Activated CD8-positive, alpha-beta T cell treated with anti-CD3 and anti-CD28 coated beads for 36 hours (primary cell): ENCODE data around the gene VPS39. TPM values are rescaled to one million over a fixed set of nuclear protein-coding genes. Genes with fewer than 3 reads are reported as not detected.
"Not testable (repeated sequence)": the region's sequence is repeated elsewhere in the genome, so short reads cannot be mapped to it uniquely, and the experiment has no call there.

Source experiments
- ATAC-seq: fragments of 200-7000 bp; cut with Tn5 transposase; one replicate; pipeline ENCODE4 v1.10.0; 2021; ENCODE audit warnings: mild to moderate bottlenecking, moderate library complexity
- CTCF ChIA-PET: fragments of 350-600 bp; sonication (Branson Sonifier 250); formaldehyde crosslinking; loops from one replicate; lab custom pipeline; 2021; ENCODE audit warnings: antibody characterized with exemption; lab: Charles Lee
- POLR2A ChIA-PET: fragments of 350-600 bp; sonication (Branson Sonifier 250); formaldehyde crosslinking; loops from one replicate; lab custom pipeline; 2021; ENCODE audit warnings: antibody characterized with exemption; lab: Charles Lee
- DNase-seq: peaks from one replicate; pipeline ENCODE4 v3.0.0-alpha.2; 2020
- H3K27ac Mint-ChIP-seq: one replicate; pipeline ENCODE4 v1.8.0; 2021; ENCODE audit warnings: mild to moderate bottlenecking, mixed read lengths
- H3K27me3 Mint-ChIP-seq: one replicate; pipeline ENCODE4 v1.8.0; 2021; ENCODE audit warnings: mixed read lengths
- H3K36me3 Mint-ChIP-seq: one replicate; pipeline ENCODE4 v1.8.0; 2021; ENCODE audit warnings: low read depth, mixed read lengths
- H3K4me1 Mint-ChIP-seq: one replicate; pipeline ENCODE4 v1.8.0; 2021; ENCODE audit warnings: low read depth, mixed read lengths
- H3K4me3 Mint-ChIP-seq: one replicate; pipeline ENCODE4 v1.8.0; 2021; ENCODE audit warnings: mild to moderate bottlenecking, moderate library complexity, mixed read lengths
- H3K9me3 Mint-ChIP-seq: one replicate; pipeline ENCODE4 v1.8.0; 2021; ENCODE audit warnings: mixed read lengths
- CTCF ChIP-seq: fragments of 200-600 bp; IDR thresholded peaks from one replicate; pipeline ENCODE4 v1.8.0; 2022; ENCODE audit warnings: antibody characterized with exemption, mild to moderate bottlenecking
- intact Hi-C: fragments of 100-400 bp; cut with micrococcal nuclease; formaldehyde crosslinking; loops from one replicate; pipeline ENCODE4 v1.10.0; 2022
- total RNA-seq, 2 experiments: library from RNA; stranded (reverse); gene quantifications; one replicate each; pipeline ENCODE4 v1.2.3, GENCODE V29; 2021

The VPS39 gene
- total RNA-seq, 2 experiments from 2014 or later: 47.3 to 49.8 TPM

- DNase-seq: no peak
- TF ChIP-seq CTCF: no peak
- intact Hi-C loops: no loop called here
- ChIA-PET POLR2A (no interaction called here), CTCF (no interaction called here)
- H3K27me3 Mint-ChIP-seq: no peaks in the 10 kb centered on the region
- no peak overlapping the region for H3K4me3 Mint-ChIP-seq
- H3K4me1 Mint-ChIP-seq: no peaks in the 10 kb centered on the region
- no peak for ATAC-seq
- H3K9me3 Mint-ChIP-seq: no peaks in the 10 kb centered on the region
- peaks cover 22% of the 10 kb centered on the region for H3K36me3 Mint-ChIP-seq
- H3K27ac Mint-ChIP-seq: no peak overlapping the region
These were observed 25.0 kb upstream of the VPS39 start for GRCh38 chr15:42233107-42233506.

- Mint-ChIP-seq H3K4me3 (no peak overlapping the region), H3K27ac (no peak overlapping the region), H3K4me1 (no peaks in the 10 kb centered on the region), H3K36me3 (peaks cover 22% of the 10 kb centered on the region), H3K9me3 (no peaks in the 10 kb centered on the region), H3K27me3 (no peaks in the 10 kb centered on the region)
- ATAC-seq (no peak), DNase-seq (no peak)
- ChIA-PET CTCF (no interaction called here), POLR2A (no interaction called here)
- no peak for TF ChIP-seq CTCF
- intact Hi-C loops: no loop called here
These were observed 24.5 kb upstream of the VPS39 start for GRCh38 chr15:42232606-42233005.

- ATAC-seq (no peak), DNase-seq (no peak)
- POLR2A ChIA-PET: no interaction called here
- CTCF ChIA-PET: interaction anchor here (1.3 kb wide), 1 partner anchor 147 kb away, joined by 3 read pairs; no protein-coding TSS in a partner anchor
- no peak for TF ChIP-seq CTCF
- H3K4me3 Mint-ChIP-seq: no peak overlapping the region
- no peaks in the 10 kb centered on the region for H3K4me1 Mint-ChIP-seq
- no peak overlapping the region for H3K27ac Mint-ChIP-seq
- H3K36me3 Mint-ChIP-seq: peaks cover 20% of the 10 kb centered on the region
- intact Hi-C loops: no loop called here
- H3K27me3 Mint-ChIP-seq: no peaks in the 10 kb centered on the region
- H3K9me3 Mint-ChIP-seq: no peaks in the 10 kb centered on the region
These were observed 23.0 kb upstream of the VPS39 start for GRCh38 chr15:42231088-42231487.

GRCh38 chr15:42228981-42229380 lies 20.9 kb upstream of the VPS39 start:
- ChIA-PET CTCF (interaction anchor here (1.8 kb wide), 1 partner anchor 12 kb away, joined by 3 read pairs; no protein-coding TSS in a partner anchor), POLR2A (interaction anchor here (0.6 to 0.7 kb wide), 2 partner anchors 44 to 277 kb away, joined by 3 to 4 read pairs; no protein-coding TSS in a partner anchor)
- ATAC-seq, DNase-seq, H3K27me3 Mint-ChIP-seq, H3K4me1 Mint-ChIP-seq, intact Hi-C loops, H3K9me3 Mint-ChIP-seq, H3K27ac Mint-ChIP-seq, H3K4me3 Mint-ChIP-seq: not testable (repeated sequence)
- H3K36me3 Mint-ChIP-seq: peaks cover 18% of the 10 kb centered on the region

GRCh38 chr15:42228036-42228435 lies 19.9 kb upstream of the VPS39 start:
- DNase-seq: no peak
- CTCF ChIA-PET: interaction anchor here (1.0 to 1.8 kb wide), 2 partner anchors 13 to 49 kb away, joined by 3 read pairs; no protein-coding TSS in a partner anchor

More at GRCh38 chr15:42228036-42228435, 19.9 kb upstream of the VPS39 start:
- no peak for ATAC-seq
- no peak overlapping the region for H3K27ac Mint-ChIP-seq
- no peak overlapping the region for H3K4me3 Mint-ChIP-seq
- TF ChIP-seq CTCF: no peak
- no peaks in the 10 kb centered on the region for H3K4me1 Mint-ChIP-seq
- no peaks in the 10 kb centered on the region for H3K9me3 Mint-ChIP-seq
- POLR2A ChIA-PET: interaction anchor here (0.7 kb wide), 1 partner anchor 43 kb away, joined by 4 read pairs; no protein-coding TSS in a partner anchor
- peaks cover 18% of the 10 kb centered on the region for H3K36me3 Mint-ChIP-seq
- intact Hi-C loops: no loop called here
- H3K27me3 Mint-ChIP-seq: no peaks in the 10 kb centered on the region
